Neural progenitor cell (in vitro differentiated cells): ENCODE data around the gene ACSBG1.

Experiments used
- EZH2 ChIP-seq: fragments of 200-600 bp; sonication (generic); IDR thresholded peaks from 2 replicates; pipeline ENCODE4 v1.6.1; 2017; ENCODE audit warnings: antibody characterized with exemption, mild to moderate bottlenecking, moderate library complexity
- TF ChIP-seq, protein P1 (sequence below): fragments of 200-600 bp; sonication (generic); IDR thresholded peaks from 2 replicates; pipeline ENCODE4 v1.5.1; 2017; ENCODE audit warnings: antibody characterized with exemption, mild to moderate bottlenecking

- TF ChIP-seq, protein P1, sequence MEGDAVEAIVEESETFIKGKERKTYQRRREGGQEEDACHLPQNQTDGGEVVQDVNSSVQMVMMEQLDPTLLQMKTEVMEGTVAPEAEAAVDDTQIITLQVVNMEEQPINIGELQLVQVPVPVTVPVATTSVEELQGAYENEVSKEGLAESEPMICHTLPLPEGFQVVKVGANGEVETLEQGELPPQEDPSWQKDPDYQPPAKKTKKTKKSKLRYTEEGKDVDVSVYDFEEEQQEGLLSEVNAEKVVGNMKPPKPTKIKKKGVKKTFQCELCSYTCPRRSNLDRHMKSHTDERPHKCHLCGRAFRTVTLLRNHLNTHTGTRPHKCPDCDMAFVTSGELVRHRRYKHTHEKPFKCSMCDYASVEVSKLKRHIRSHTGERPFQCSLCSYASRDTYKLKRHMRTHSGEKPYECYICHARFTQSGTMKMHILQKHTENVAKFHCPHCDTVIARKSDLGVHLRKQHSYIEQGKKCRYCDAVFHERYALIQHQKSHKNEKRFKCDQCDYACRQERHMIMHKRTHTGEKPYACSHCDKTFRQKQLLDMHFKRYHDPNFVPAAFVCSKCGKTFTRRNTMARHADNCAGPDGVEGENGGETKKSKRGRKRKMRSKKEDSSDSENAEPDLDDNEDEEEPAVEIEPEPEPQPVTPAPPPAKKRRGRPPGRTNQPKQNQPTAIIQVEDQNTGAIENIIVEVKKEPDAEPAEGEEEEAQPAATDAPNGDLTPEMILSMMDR: no peak
- no peak for TF ChIP-seq EZH2
These were observed 21.6 kb downstream of the ACSBG1 start for GRCh38 chr15:78212546-78213424.
